HepG2 (cell line): ENCODE results near the gene DUSP9. TPM values are rescaled to one million over a fixed set of nuclear protein-coding genes. Genes with fewer than 3 reads are reported as not detected.

ENCODE experiments used
- AKAP8 ChIP-seq: sonication (generic); formaldehyde crosslinking; IDR thresholded peaks from 2 replicates; pipeline ENCODE4 v1.5.1; 2020; ENCODE audit warnings: mild to moderate bottlenecking, missing genetic modification reagents
- AKNA ChIP-seq: sonication (generic); formaldehyde crosslinking; IDR thresholded peaks from 2 replicates; pipeline ENCODE4 v1.4.0; 2020; ENCODE audit warnings: missing genetic modification reagents, borderline replicate concordance
- ATF6 ChIP-seq: sonication (generic); formaldehyde crosslinking; conservative IDR thresholded peaks from 2 replicates; pipeline ENCODE4 v1.4.0; 2020; ENCODE audit warnings: missing genetic modification reagents
- CEBPG ChIP-seq: IDR thresholded peaks from 2 replicates; pipeline ENCODE4 v1.6.1; 2016
- DDIT3 ChIP-seq: sonication (generic); formaldehyde crosslinking; IDR thresholded peaks from 2 replicates; pipeline ENCODE4 v1.4.0; 2020; ENCODE audit warnings: mild to moderate bottlenecking, missing genetic modification reagents
- HOXA3 ChIP-seq: sonication (generic); formaldehyde crosslinking; IDR thresholded peaks from 2 replicates; pipeline ENCODE4 v1.5.0; 2020; ENCODE audit warnings: missing genetic modification reagents
- MED8 ChIP-seq: sonication (generic); formaldehyde crosslinking; IDR thresholded peaks from 2 replicates; pipeline ENCODE4 v1.8.1; 2023; ENCODE audit warnings: mild to moderate bottlenecking, missing genetic modification reagents; ENCODE audit not compliant: insufficient replicate concordance
- MLXIP ChIP-seq: sonication (generic); formaldehyde crosslinking; IDR thresholded peaks from 2 replicates; pipeline ENCODE4 v1.9.0; 2021; ENCODE audit warnings: missing genetic modification reagents, borderline replicate concordance
- NR2F1 ChIP-seq, 2 experiments: fragments of 450-650 bp in 1 of 2; formaldehyde crosslinking in 1 of 2; IDR thresholded peaks; 2 replicates each; pipeline versions ENCODE4 v1.5.0 to v1.6.1; 2016 to 2020; ENCODE audit warnings: mild to moderate bottlenecking in 1 of 2, missing compliant biosample characterization in 1 of 2, missing genetic modification reagents in 1 of 2, moderate library complexity in 1 of 2
- RBM39 ChIP-seq: fragments of 200-400 bp; formaldehyde crosslinking; IDR thresholded peaks from one replicate; pipeline ENCODE4 v1.6.1; 2018; ENCODE audit warnings: antibody characterized with exemption, mild to moderate bottlenecking, low read depth, low read length; ENCODE audit not compliant: poor library complexity, severe bottlenecking
- REST ChIP-seq, 2 experiments: IDR thresholded peaks; 2 replicates each; pipeline ENCODE4 v1.6.1; 2011 to 2012; ENCODE audit warnings: low read length in 2 of 2, borderline replicate concordance in 1 of 2, low read depth in 1 of 2, mild to moderate bottlenecking in 1 of 2, moderate library complexity in 1 of 2
- SIN3B ChIP-seq: fragments of 150-350 bp; IDR thresholded peaks from 2 replicates; pipeline ENCODE4 v1.6.1; 2014; ENCODE audit warnings: low read length
- YEATS4 ChIP-seq: sonication (generic); formaldehyde crosslinking; IDR thresholded peaks from 2 replicates; pipeline ENCODE4 v1.4.0; 2020; ENCODE audit warnings: missing genetic modification reagents, borderline replicate concordance
- ZNF543 ChIP-seq: sonication (generic); formaldehyde crosslinking; IDR thresholded peaks from 2 replicates; pipeline ENCODE4 v1.4.0; 2020; ENCODE audit warnings: mild to moderate bottlenecking, missing genetic modification reagents
- ZNF674 ChIP-seq: sonication (generic); formaldehyde crosslinking; IDR thresholded peaks from 2 replicates; pipeline ENCODE4 v1.5.0; 2020; ENCODE audit warnings: low read depth, mild to moderate bottlenecking, missing genetic modification reagents
- ZNF878 ChIP-seq: sonication (generic); formaldehyde crosslinking; IDR thresholded peaks from 2 replicates; pipeline ENCODE4 v1.8.1; 2023; ENCODE audit warnings: mild to moderate bottlenecking, missing genetic modification reagents, moderate library complexity
- polyA plus RNA-seq, 8 experiments: library from polyadenylated mRNA; depleted of rRNA in 3 of 8; stranded (reverse) in 7 of 8; unstranded in 1 of 8; fragments of >200 nt; fragmentation: Illumina TruSeq in 4 of 8; extraction: Trizol in 4 of 8; gene quantifications; 2 replicates each; pipeline versions ENCODE4 v1.2.1 to v1.2.3, GENCODE V29; 2011 to 2016; ENCODE audit warnings: low read depth in 4 of 8, missing spikeins in 1 of 8, mixed read lengths in 1 of 8; ENCODE audit not compliant: insufficient read depth in 1 of 8
- total RNA-seq, 5 experiments: library from RNA; depleted of rRNA; stranded (reverse); fragments of >200 nt; fragmentation: Illumina TruSeq; extraction: Trizol; gene quantifications; 2 replicates each; pipeline ENCODE4 v1.2.3, GENCODE V29; 2016; ENCODE audit warnings: low read depth in 1 of 5

The DUSP9 gene
- total and polyA plus RNA-seq, 2 of the 13 experiments (the other 11 are each of a cell fraction or from before 2014, with no cell fraction given) = 235 to 435 TPM

GRCh38 chrX:153610836-153611213 lies 36.2 kb upstream of the DUSP9 start (continued):
- TF ChIP-seq RBM39 = no peak
- TF ChIP-seq ZNF674 (CRISPR knock-in tag) = no peak
- no peak for TF ChIP-seq CEBPG (CRISPR knock-in tag)
- 0 out of 2 replicates have a peak, but pooled peaks have one; percentile 6 for TF ChIP-seq HOXA3 (CRISPR knock-in tag)
- no peak for TF ChIP-seq MLXIP (CRISPR knock-in tag)
- no peak for TF ChIP-seq NR2F1 (CRISPR knock-in tag; IDR thresholded peaks at IDR 0.05)
- no peak for TF ChIP-seq REST (IDR thresholded peaks at IDR 0.05; ENCODE audit: borderline replicate concordance in 1 of 2, low read depth in 1 of 2, low read length in 2 of 2)
- TF ChIP-seq SIN3B = no peak
- no peak for TF ChIP-seq ZNF878 (CRISPR knock-in tag)
- TF ChIP-seq ZNF543 (CRISPR knock-in tag) = no peak
- TF ChIP-seq YEATS4 (CRISPR knock-in tag) = no peak
- TF ChIP-seq ATF6 = no peak
- TF ChIP-seq MED8 (CRISPR knock-in tag) = no peak
- TF ChIP-seq DDIT3 (CRISPR knock-in tag) = no peak
- no peak for TF ChIP-seq AKAP8
- no peak for TF ChIP-seq AKNA (CRISPR knock-in tag)
